A673 (cell line): ENCODE measurements around the gene EGFL8. TPM values are rescaled to one million over a fixed set of nuclear protein-coding genes. Genes with fewer than 3 reads are reported as not detected.

Source experiments
- BruUV-seq: library from RNA; stranded (reverse); fragments of 400-500 nt; replicated peaks from 2 replicates; lab custom pipeline; 2021; lab: Mats Ljungman, UMichigan
- CTCF ChIA-PET: fragments of 300-600 bp; sonication (Branson Sonifier 250); formaldehyde crosslinking; loops from one replicate; lab custom pipeline; 2022; ENCODE audit warnings: antibody characterized with exemption; lab: Charles Lee
- POLR2A ChIA-PET: fragments of 300-600 bp; sonication (Branson Sonifier 250); formaldehyde crosslinking; loops from one replicate; lab custom pipeline; 2022; ENCODE audit warnings: antibody characterized with exemption; ENCODE audit not compliant: low non-redundant PET; lab: Charles Lee
- DNase-seq: peaks from one replicate; pipeline ENCODE4 v3.0.0-alpha.2; 2015; ENCODE audit warnings: low spot score
- H3K27ac ChIP-seq: fragments of 200-600 bp; sonication (generic); 2 replicates; pipeline ENCODE4 v1.5.1; 2016; ENCODE audit warnings: mixed run types, low read depth, mild to moderate bottlenecking, mixed read lengths, antibody characterized with exemption, low read length; ENCODE audit not compliant: poor library complexity, severe bottlenecking
- H3K27me3 ChIP-seq: fragments of 200-600 bp; sonication (generic); replicated peaks from 2 replicates; pipeline ENCODE4 v1.6.1; 2017; ENCODE audit warnings: mixed run types, low read depth, mild to moderate bottlenecking, mixed read lengths, antibody characterized with exemption, low read length; ENCODE audit not compliant: insufficient read depth, poor library complexity
- H3K36me3 ChIP-seq: fragments of 200-600 bp; sonication (generic); 2 replicates; pipeline ENCODE4 v1.6.1; 2016; ENCODE audit warnings: mixed run types, mild to moderate bottlenecking, mixed read lengths, antibody characterized with exemption, low read length; ENCODE audit not compliant: insufficient read depth, poor library complexity, severe bottlenecking
- H3K4me1 ChIP-seq: fragments of 200-600 bp; sonication (generic); 2 replicates; pipeline ENCODE4 v1.6.1; 2017; ENCODE audit warnings: mixed run types, mild to moderate bottlenecking, mixed read lengths, antibody characterized with exemption, low read length; ENCODE audit not compliant: insufficient read depth, poor library complexity, severe bottlenecking
- H3K4me3 ChIP-seq: fragments of 200-600 bp; sonication (generic); 2 replicates; pipeline ENCODE4 v1.5.1; 2016; ENCODE audit warnings: low read depth, mixed run types, mild to moderate bottlenecking, mixed read lengths, low read length; ENCODE audit not compliant: poor library complexity, severe bottlenecking
- H3K9me3 ChIP-seq: fragments of 200-600 bp; sonication (generic); 2 replicates; pipeline ENCODE4 v1.6.1; 2016; ENCODE audit warnings: mixed run types, low read depth, mild to moderate bottlenecking, mixed read lengths, antibody characterized with exemption, low read length; ENCODE audit not compliant: poor library complexity, severe bottlenecking
- EZH2 ChIP-seq: fragments of 200-600 bp; sonication (generic); IDR thresholded peaks from 2 replicates; pipeline ENCODE4 v1.6.1; 2017; ENCODE audit warnings: borderline replicate concordance, low read depth, mild to moderate bottlenecking, mixed read lengths, antibody characterized with exemption, low read length; ENCODE audit not compliant: poor library complexity, severe bottlenecking
- intact Hi-C: fragments of 100-400 bp; cut with micrococcal nuclease; formaldehyde crosslinking; loops from one replicate; pipeline ENCODE4 v1.10.0; 2022; ENCODE audit not compliant: unreplicated experiment
- total RNA-seq: library from RNA; stranded (reverse); gene quantifications from 2 replicates; pipeline ENCODE4 v1.2.3, GENCODE V29; 2021
- TF ChIP-seq, protein P1 (sequence below): fragments of 300-800, 200-600 bp; sonication (generic); conservative IDR thresholded peaks from 2 replicates; pipeline ENCODE4 v1.5.1; 2017; ENCODE audit warnings: low read depth, mild to moderate bottlenecking, antibody characterized with exemption, low read length, moderate library complexity, mixed read lengths

The EGFL8 gene
- total RNA-seq, 1 experiment from 2014 or later = 32.4 TPM

DNA sequence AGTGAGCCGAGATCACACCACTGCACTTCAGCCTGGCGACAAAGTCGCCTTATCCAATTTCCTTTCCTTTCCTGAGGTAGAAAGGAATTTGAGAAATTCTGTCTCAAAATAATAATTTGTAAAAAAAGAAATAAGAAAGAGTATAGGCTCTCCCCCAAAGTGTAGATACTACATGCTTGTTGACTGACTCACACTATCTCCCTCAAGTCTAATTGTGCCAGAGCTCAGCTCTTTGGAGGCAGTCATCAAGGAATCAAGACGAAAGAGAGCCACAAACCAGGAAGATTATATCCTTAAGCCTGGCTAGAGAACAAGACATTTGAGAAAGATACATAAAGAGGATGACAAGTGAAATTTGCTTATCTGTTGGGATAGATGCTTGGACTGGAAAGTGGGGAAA, 30.6 kb upstream of the EGFL8 start:
- no peak for DNase-seq
- TF ChIP-seq, protein P1, sequence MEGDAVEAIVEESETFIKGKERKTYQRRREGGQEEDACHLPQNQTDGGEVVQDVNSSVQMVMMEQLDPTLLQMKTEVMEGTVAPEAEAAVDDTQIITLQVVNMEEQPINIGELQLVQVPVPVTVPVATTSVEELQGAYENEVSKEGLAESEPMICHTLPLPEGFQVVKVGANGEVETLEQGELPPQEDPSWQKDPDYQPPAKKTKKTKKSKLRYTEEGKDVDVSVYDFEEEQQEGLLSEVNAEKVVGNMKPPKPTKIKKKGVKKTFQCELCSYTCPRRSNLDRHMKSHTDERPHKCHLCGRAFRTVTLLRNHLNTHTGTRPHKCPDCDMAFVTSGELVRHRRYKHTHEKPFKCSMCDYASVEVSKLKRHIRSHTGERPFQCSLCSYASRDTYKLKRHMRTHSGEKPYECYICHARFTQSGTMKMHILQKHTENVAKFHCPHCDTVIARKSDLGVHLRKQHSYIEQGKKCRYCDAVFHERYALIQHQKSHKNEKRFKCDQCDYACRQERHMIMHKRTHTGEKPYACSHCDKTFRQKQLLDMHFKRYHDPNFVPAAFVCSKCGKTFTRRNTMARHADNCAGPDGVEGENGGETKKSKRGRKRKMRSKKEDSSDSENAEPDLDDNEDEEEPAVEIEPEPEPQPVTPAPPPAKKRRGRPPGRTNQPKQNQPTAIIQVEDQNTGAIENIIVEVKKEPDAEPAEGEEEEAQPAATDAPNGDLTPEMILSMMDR = no peak
- no peak for TF ChIP-seq EZH2
- no peaks in the 10 kb centered on the region for H3K36me3 ChIP-seq
- no peak overlapping the region for H3K4me3 ChIP-seq
- POLR2A ChIA-PET = no interaction called here
- no peaks in the 10 kb centered on the region for H3K27me3 ChIP-seq
- CTCF ChIA-PET = no interaction called here
- no TSS peak for BruUV-seq
- no peaks in the 10 kb centered on the region for H3K9me3 ChIP-seq
- intact Hi-C loops = no loop called here
- peaks cover 11% of the 10 kb centered on the region for H3K4me1 ChIP-seq
- no peak overlapping the region for H3K27ac ChIP-seq

DNA sequence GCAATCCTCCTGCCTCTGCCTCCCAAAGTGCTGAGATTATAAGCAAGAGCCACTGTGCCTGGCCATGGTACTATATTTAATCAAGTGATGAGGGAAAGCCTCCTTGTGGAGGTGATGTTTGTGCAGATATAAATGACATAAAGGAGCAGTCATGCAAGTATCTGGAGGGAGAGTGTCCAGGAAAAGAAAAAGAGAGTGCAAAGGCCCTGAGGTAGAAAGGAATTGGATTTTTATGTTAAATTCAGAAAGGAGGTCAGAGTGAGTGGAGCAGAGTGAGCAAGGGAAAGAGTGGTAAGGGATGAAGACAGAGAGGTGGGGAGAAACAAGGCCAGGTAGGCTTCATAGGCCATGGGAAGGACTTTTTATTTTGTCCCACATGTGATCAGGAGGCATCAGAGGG, 26.9 kb upstream of the EGFL8 start:
- H3K4me3 ChIP-seq = no peak overlapping the region
- peaks cover 3% of the 10 kb centered on the region for H3K4me1 ChIP-seq
- intact Hi-C loops = no loop called here
- H3K36me3 ChIP-seq = no peaks in the 10 kb centered on the region
- POLR2A ChIA-PET = no interaction called here
- no peaks in the 10 kb centered on the region for H3K27me3 ChIP-seq
- DNase-seq = no peak
- no peaks in the 10 kb centered on the region for H3K9me3 ChIP-seq
- H3K27ac ChIP-seq = no peak overlapping the region
- BruUV-seq = no TSS peak
- CTCF ChIA-PET = no interaction called here
- TF ChIP-seq, protein P1 = no peak
- no peak for TF ChIP-seq EZH2

DNA sequence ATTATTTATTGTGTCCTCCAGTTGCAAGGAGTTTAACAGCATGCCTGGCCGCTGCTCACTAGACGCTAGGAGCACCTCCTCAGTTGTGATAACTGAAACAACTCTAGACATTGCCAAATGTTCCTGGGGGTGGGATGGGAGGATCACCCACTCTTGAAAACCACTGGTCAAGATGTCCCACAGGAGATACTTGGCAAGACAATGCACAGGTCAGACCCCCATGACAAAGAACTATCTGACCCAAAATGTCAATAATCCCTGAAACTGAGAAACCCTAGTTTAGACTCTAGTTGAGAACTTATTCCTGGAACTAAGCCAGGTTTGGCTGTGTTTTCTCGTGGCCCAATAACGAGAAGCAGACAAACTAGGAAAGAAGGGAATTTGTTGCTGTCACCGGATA, 24.8 kb upstream of the EGFL8 start:
- POLR2A ChIA-PET = no interaction called here

More for the DNA sequence above, 24.8 kb upstream of the EGFL8 start:
- BruUV-seq = no TSS peak
- intact Hi-C loops = no loop called here
- Histone ChIP-seq H3K4me1 (peaks cover 3% of the 10 kb centered on the region), H3K27me3 (no peaks in the 10 kb centered on the region), H3K4me3 (no peak overlapping the region), H3K36me3 (no peaks in the 10 kb centered on the region), H3K27ac (no peak overlapping the region), H3K9me3 (no peaks in the 10 kb centered on the region)
- CTCF ChIA-PET = no interaction called here
- TF ChIP-seq, protein P1 = no peak
- TF ChIP-seq EZH2 = no peak
- DNase-seq = no peak
